NCI-H187 (cell line): ENCODE data around the gene RASSF9.

ENCODE experiments used
- DNase-seq, 2 experiments: peaks; one replicate each; lab custom pipeline; 2025; lab: John Stamatoyannopoulos, UW

RASSF9 gene

GRCh38 chr12:85836197-85837090 is at the start of gene RASSF9:
TSS of gene RASSF9 (minus strand) at chr12:85836409. CDS start at chr12:85836201, 208 bp downstream.
- no peak for DNase-seq

- no peak for DNase-seq
Observed at GRCh38 chr12:85883763-85884162, 47.6 kb upstream of the RASSF9 start.

- DNase-seq, result no peak
Observed at GRCh38 chr12:85877459-85877858, 41.2 kb upstream of the RASSF9 start.

GRCh38 chr12:85874031-85874461 is 37.8 kb upstream of the RASSF9 start, which contains the start of gene NTS:
TSS of gene NTS (plus strand) at chr12:85874295. CDS start at chr12:85874404, 109 bp downstream.
- no peak for DNase-seq

- DNase-seq, result peak in 1 of 2 experiments; percentile 7
Observed at GRCh38 chr12:85872497-85873091, 36.4 kb upstream of the RASSF9 start.

GRCh38 chr12:85866986-85867776 is 31.0 kb upstream of the RASSF9 start:
- DNase-seq, result peak; percentile 17 to 27

GRCh38 chr12:85865890-85866289 is 29.7 kb upstream of the RASSF9 start:
- no peak for DNase-seq

- DNase-seq, result no peak
Observed at GRCh38 chr12:85856966-85857365, 20.8 kb upstream of the RASSF9 start.

GRCh38 chr12:85855305-85855704 is 19.1 kb upstream of the RASSF9 start:
- DNase-seq, result no peak

GRCh38 chr12:85849344-85849743 is 13.1 kb upstream of the RASSF9 start:
- DNase-seq, result no peak

GRCh38 chr12:85843606-85844310 is 7.5 kb upstream of the RASSF9 start:
- DNase-seq, result no peak

- no peak for DNase-seq
Observed at GRCh38 chr12:85835426-85836196, 598 bp downstream of the RASSF9 start.

GRCh38 chr12:85834378-85834777 is 1.8 kb downstream of the RASSF9 start:
- no peak for DNase-seq

GRCh38 chr12:85833579-85833978 is 2.6 kb downstream of the RASSF9 start:
- DNase-seq, result no peak

GRCh38 chr12:85831327-85831990 is 4.8 kb downstream of the RASSF9 start:
- DNase-seq, result no peak

GRCh38 chr12:85829391-85829790 is 6.8 kb downstream of the RASSF9 start:
- no peak for DNase-seq

- DNase-seq, result no peak
Observed at GRCh38 chr12:85828576-85828975, 7.6 kb downstream of the RASSF9 start.

GRCh38 chr12:85825746-85826145 is 10.5 kb downstream of the RASSF9 start:
- no peak for DNase-seq

GRCh38 chr12:85823436-85824180 is 12.6 kb downstream of the RASSF9 start:
- no peak for DNase-seq

GRCh38 chr12:85821759-85822158 is 14.4 kb downstream of the RASSF9 start:
- DNase-seq, result no peak
